ENCODE results near the gene ANXA2. TPM values are rescaled to one million over a fixed set of nuclear protein-coding genes. Genes with fewer than 3 reads are reported as not detected.

The ANXA2 gene
- total RNA-seq, 1 donor: 3,136 TPM

DNA sequence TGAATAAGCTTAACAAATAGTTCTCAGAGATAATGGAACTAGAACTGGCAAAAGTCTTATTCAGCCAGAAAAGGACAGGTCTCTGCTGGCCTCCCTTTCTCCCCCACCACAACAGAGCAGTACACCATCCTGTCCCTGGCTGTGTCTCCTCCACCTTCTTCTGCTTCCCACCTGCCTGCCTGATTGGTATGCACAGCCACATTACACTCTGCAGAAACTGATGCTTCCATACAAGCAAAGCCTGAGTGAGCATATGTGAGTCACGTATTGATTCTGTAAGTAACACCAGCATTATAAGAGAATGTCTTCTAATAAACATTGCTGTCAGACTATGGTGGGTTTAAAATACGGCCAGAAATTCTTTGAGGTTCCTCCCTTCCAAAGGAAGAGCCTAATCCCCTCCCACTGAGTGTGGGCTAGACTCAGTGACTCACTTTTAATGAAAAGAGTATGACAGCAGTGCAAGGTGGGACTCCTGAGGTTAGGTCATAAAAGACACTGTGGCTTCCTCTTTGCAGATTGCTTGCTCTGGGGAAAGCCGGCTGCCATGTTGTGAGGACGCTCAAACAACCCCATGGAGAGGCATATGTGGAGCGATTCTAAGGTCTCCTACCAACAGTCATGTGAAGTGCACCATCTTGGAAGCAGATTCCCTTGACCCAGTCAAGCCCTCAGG is 44.4 kb downstream of the ANXA2 start:
- H3K4me3 ChIP-seq (ENCODE audit: low read depth, low read length): no peak overlapping the region
- TF ChIP-seq, protein P1, sequence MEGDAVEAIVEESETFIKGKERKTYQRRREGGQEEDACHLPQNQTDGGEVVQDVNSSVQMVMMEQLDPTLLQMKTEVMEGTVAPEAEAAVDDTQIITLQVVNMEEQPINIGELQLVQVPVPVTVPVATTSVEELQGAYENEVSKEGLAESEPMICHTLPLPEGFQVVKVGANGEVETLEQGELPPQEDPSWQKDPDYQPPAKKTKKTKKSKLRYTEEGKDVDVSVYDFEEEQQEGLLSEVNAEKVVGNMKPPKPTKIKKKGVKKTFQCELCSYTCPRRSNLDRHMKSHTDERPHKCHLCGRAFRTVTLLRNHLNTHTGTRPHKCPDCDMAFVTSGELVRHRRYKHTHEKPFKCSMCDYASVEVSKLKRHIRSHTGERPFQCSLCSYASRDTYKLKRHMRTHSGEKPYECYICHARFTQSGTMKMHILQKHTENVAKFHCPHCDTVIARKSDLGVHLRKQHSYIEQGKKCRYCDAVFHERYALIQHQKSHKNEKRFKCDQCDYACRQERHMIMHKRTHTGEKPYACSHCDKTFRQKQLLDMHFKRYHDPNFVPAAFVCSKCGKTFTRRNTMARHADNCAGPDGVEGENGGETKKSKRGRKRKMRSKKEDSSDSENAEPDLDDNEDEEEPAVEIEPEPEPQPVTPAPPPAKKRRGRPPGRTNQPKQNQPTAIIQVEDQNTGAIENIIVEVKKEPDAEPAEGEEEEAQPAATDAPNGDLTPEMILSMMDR (IDR thresholded peaks at IDR 0.05; ENCODE audit: insufficient read depth, low read length): no peak
- no peak for DNase-seq (ENCODE audit: low read depth)

DNA sequence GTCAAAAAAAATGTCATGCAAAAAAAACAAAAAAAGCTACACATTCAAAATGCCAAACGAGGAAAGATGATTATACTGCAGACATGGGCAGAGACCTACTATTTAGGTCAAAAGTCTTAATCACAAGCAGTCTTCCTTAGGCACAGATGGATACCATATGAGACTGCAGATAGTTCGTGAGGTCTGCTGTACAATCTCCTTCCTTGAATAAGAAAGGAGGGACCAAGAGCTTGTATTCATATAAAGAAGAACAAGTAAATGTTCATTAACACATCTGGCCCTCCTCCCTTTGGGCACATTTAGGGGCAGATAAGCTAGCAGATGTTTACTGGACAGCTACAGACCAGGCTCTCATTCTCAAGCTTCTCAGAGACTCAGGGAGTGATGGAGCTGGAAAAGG is 45.3 kb downstream of the ANXA2 start:
- no peak for DNase-seq (ENCODE audit: low read depth)
- no peak overlapping the region for H3K4me3 ChIP-seq (ENCODE audit: low read depth, low read length)
- TF ChIP-seq, protein P1 (IDR thresholded peaks at IDR 0.05; ENCODE audit: insufficient read depth, low read length): no peak

DNA sequence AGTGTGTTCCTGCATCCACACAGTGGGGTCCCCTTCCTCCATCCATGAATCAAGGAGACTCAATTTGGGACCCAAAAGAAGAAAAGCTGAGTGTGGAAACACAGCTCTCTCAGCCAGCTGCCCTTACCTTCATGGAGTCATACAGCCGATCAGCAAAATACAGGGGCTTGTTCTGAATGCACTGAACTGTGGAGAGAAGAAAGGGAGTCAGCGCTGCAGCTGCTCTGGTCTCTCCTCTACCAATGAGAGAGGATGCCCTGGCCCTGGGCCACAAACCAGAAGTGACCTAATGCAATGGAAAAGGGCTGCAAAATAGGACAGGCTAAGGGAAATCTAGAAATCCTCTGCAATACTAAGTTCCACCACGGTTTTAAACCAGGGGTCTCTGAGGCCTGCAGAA is 46.7 kb downstream of the ANXA2 start:
- no peak overlapping the region for H3K4me3 ChIP-seq (ENCODE audit: low read depth, low read length)
- DNase-seq (ENCODE audit: low read depth): no peak
- TF ChIP-seq, protein P1 (IDR thresholded peaks at IDR 0.05; ENCODE audit: insufficient read depth, low read length): no peak

DNA sequence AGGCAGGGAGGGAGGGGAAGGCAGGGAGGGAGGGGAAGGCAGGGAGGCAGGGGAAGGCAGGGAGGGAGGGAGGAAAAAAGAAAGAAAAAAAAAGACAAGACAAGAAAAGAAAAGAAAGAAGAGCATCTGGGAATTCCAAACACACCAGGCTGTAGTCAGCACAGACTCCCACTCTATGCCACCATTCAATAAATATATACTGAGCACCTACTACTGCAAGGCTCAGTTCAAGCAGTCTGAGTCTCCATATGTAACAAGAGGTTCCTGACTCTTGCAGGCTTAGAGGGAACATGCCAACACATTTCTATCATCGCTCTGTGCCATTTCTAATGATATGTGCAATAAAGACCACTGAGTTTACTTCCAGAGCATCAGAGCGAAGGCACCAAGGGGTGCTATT is 47.7 kb downstream of the ANXA2 start:
- DNase-seq (ENCODE audit: low read depth): no peak
- TF ChIP-seq, protein P1 (IDR thresholded peaks at IDR 0.05; ENCODE audit: insufficient read depth, low read length): no peak
- H3K4me3 ChIP-seq (ENCODE audit: low read depth, low read length): no peak overlapping the region

DNA sequence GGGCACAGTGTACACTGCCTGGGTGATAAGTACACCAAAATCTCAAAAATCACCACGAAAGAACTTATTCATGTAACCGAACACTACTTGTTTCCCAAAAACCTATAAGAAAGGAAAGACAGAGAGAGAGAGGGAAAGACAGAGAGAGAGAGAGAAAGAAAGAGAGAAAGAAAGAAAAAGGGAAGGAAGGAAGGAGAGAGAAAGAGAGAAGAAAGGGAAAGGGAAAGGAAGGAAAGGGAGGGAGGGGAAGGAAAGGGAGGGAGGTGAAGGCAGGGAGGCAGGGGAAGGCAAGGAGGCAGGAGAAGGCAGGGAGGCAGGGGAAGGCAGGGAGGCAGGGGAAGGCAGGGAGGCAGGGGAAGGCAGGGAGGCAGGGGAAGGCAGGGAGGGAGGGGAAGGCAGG is 48.2 kb downstream of the ANXA2 start:
- no peak for DNase-seq (ENCODE audit: low read depth)
- TF ChIP-seq, protein P1 (IDR thresholded peaks at IDR 0.05; ENCODE audit: insufficient read depth, low read length): no peak
- H3K4me3 ChIP-seq (ENCODE audit: low read depth, low read length): no peak overlapping the region

DNA sequence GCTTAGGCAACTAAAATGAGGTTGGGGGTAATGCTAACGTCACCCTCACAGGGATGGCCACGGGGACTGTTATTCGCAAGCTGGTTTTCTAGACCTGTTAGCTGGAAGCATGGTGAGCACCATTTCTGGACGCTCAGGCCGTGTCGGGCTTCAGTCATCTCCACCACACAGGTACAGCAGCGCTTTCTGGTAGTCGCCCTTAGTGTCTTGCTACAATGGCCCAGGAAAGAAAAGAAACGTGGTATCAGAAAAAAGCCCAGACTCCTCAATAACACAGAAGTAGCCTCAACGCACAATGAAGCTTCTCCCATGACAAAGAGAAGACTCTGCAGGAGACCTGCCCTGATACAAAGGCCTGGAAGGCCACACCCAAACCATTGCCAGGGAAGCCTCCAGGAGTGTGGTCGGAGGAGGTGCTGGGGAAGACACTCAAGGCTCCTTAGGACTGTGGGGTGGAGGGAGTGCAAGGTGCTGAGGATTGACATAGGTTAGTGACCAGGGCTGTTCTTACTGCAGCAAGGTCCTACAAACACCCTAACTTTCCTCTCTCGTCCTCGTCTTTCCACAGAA is 50.2 kb downstream of the ANXA2 start:
- DNase-seq (ENCODE audit: low read depth): no peak
- TF ChIP-seq, protein P1 (IDR thresholded peaks at IDR 0.05; ENCODE audit: insufficient read depth, low read length): no peak
- H3K4me3 ChIP-seq (ENCODE audit: low read depth, low read length): no peak overlapping the region
